Thoracic aorta (tissue), 2 donors: ENCODE data around the gene TIMP2. TPM values are rescaled to one million over a fixed set of nuclear protein-coding genes. Genes with fewer than 3 reads are reported as not detected.

ENCODE experiments used
- ATAC-seq: fragments of 150-250 bp; one replicate; pipeline ENCODE4 v1.8.0; 2017; ENCODE audit warnings: low read depth; ENCODE audit not compliant: insufficient number of reproducible peaks, low FRiP score
- DNase-seq: peaks from one replicate; pipeline ENCODE4 v3.0.0-alpha.2; 2020; ENCODE audit warnings: low spot score
- H3K27ac ChIP-seq, 2 donors: fragments of 200-600 bp; sonication (generic); 1 replicate in 1 of 2; 2 replicates in 1 of 2; pipeline ENCODE4 v1.5.1; 2016; ENCODE audit warnings: mild to moderate bottlenecking in 2 of 2, moderate library complexity in 2 of 2
- H3K27me3 ChIP-seq: fragments of 200-600 bp; sonication (generic); replicated peaks from 2 replicates; pipeline ENCODE4 v1.6.0; 2016; ENCODE audit warnings: mild to moderate bottlenecking; ENCODE audit not compliant: insufficient read depth
- H3K36me3 ChIP-seq: fragments of 200-600 bp; sonication (generic); one replicate; pipeline ENCODE4 v1.5.1; 2016
- H3K4me1 ChIP-seq, 2 donors: fragments of 200-600 bp; sonication (generic); 1 replicate in 1 of 2; 2 replicates in 1 of 2; pipeline versions ENCODE4 v1.5.1 to v1.6.0; 2016; ENCODE audit warnings: low read depth in 2 of 2, mild to moderate bottlenecking in 1 of 2; ENCODE audit not compliant: control insufficient read depth in 1 of 2
- H3K4me3 ChIP-seq: fragments of 200-600 bp; sonication (generic); 2 replicates; pipeline ENCODE4 v1.5.1; 2016; ENCODE audit warnings: mild to moderate bottlenecking
- H3K9me3 ChIP-seq: fragments of 200-600 bp; sonication (generic); 2 replicates; pipeline ENCODE4 v1.5.1; 2016
- total RNA-seq, 2 donors: library from RNA; depleted of rRNA; stranded (reverse); fragments of >200 nt; gene quantifications; one replicate each; pipeline versions ENCODE4 v1.1.0 to v1.2.3, GENCODE V29; 2016
- TF ChIP-seq, protein P1 (sequence below): fragments of 200-600 bp; sonication (generic); IDR thresholded peaks from one replicate; pipeline ENCODE4 v1.5.1; 2019; ENCODE audit warnings: antibody characterized with exemption

Gene TIMP2
- total RNA-seq, 2 donors from 2014 or later, result 475 to 619 TPM

DNA sequence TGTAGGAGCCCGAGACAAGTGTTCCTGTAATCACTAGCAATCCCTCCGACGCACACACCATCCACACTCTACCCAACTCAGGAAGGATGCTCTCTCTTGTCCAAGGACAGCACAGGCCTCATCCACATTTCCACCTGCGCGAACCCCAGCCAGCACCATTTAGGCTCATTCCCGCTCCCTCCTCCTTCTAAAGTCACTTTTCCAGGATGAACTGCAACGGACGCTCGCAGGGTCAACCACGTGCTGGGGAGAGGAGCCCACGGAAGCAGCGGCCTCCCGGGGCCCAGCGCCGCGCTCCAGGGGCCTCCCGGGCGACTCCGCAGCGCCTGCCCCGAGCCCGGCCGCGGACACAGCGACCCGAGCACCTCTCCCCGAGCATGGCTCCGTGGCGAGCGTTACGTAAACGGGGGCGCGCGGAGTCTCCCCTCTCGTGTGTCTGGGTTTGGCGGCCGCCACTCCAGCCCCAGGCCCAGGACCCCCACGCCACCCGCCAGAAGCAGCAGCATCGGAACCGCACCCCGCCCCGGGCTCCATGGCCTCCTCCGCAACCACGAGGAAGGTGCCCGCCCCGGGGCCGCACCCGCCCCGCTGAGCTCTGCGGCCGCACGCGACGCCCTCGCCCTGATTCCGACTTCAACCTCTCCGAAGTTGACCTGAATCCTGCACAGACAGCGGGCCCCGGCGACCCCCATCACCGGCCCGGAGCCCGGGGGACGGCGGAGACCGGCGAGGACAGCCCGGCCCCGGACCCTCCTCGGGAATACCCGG, 85.2 kb downstream of the TIMP2 start:
- H3K27me3 ChIP-seq, result no peaks in the 10 kb centered on the region
- H3K27ac ChIP-seq, result peak overlapping the region; percentile 95 to 97
- TF ChIP-seq, protein P1, sequence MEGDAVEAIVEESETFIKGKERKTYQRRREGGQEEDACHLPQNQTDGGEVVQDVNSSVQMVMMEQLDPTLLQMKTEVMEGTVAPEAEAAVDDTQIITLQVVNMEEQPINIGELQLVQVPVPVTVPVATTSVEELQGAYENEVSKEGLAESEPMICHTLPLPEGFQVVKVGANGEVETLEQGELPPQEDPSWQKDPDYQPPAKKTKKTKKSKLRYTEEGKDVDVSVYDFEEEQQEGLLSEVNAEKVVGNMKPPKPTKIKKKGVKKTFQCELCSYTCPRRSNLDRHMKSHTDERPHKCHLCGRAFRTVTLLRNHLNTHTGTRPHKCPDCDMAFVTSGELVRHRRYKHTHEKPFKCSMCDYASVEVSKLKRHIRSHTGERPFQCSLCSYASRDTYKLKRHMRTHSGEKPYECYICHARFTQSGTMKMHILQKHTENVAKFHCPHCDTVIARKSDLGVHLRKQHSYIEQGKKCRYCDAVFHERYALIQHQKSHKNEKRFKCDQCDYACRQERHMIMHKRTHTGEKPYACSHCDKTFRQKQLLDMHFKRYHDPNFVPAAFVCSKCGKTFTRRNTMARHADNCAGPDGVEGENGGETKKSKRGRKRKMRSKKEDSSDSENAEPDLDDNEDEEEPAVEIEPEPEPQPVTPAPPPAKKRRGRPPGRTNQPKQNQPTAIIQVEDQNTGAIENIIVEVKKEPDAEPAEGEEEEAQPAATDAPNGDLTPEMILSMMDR, result no peak
- ATAC-seq (no peak), DNase-seq (no peak)
- H3K36me3 ChIP-seq, result peaks cover 19% of the 10 kb centered on the region
- peaks cover 6 to 33% of the 10 kb centered on the region in 2 donors for H3K4me1 ChIP-seq
- H3K4me3 ChIP-seq, result peak overlapping the region; percentile 96
- H3K9me3 ChIP-seq, result no peaks in the 10 kb centered on the region

DNA sequence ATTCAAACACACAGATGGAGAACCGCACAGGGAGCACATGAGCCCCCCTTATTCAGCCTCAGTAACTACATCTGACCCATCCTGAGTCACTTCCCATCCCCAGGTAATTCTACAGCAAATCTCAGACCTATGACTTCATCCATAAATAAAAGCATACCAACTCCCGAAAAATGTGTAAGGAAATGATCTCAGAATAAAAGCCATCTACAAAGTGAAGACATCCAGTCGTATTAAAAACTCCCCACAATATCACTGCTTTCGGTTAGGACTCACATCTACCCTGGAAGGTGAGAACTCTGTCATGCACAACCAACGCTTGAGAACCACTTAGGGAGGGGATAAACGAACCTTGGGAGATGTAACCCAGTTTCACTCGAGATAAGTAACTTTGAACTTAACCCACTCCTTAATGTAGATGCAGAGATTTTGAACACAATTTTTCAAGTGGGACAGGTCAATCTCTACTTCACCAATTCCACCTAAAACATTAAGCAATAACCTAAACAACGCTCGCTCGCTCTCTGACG, 85.9 kb downstream of the TIMP2 start:
- no peak for ATAC-seq
- Histone ChIP-seq H3K4me1 (peaks cover 6 to 33% of the 10 kb centered on the region in 2 donors), H3K27ac (peak overlapping the region; percentile 95 to 97), H3K27me3 (no peaks in the 10 kb centered on the region), H3K9me3 (no peaks in the 10 kb centered on the region), H3K4me3 (peak overlapping the region; percentile 96), H3K36me3 (peaks cover 25% of the 10 kb centered on the region)
- TF ChIP-seq, protein P1, result no peak
- no peak for DNase-seq

DNA sequence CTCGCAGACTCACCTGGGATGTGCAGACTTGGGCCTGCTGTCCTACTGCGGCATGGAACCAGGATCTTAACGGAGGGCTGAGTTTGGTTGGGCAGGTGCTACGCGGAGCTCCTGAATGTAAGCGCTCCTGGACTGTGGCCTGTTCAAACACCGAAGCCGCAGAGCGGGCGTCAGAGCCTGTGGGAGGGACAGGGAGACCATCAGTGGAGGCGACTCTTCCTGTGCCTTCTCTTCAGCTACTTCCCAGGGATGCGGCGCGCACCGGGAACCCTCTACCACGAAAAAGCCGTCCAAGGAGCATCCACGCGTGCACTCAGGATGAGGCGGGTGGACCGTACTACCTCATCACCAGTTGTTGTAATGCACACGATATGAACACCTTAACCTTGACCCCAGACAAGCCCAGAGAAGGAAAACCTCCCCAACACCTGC, 86.6 kb downstream of the TIMP2 start:
- peaks cover 6 to 33% of the 10 kb centered on the region in 2 donors for H3K4me1 ChIP-seq

GRCh38 chr17:78836420-78837021, 88.7 kb downstream of the TIMP2 start:
- Histone ChIP-seq H3K27me3 (no peaks in the 10 kb centered on the region), H3K9me3 (no peaks in the 10 kb centered on the region), H3K27ac (no peak overlapping the region), H3K4me1 (peaks cover 5 to 30% of the 10 kb centered on the region in 2 donors), H3K4me3 (no peak overlapping the region), H3K36me3 (peaks cover 52% of the 10 kb centered on the region)
- TF ChIP-seq, protein P1, result no peak
- ATAC-seq, result no peak
- DNase-seq, result no peak

More for the DNA sequence above, 86.6 kb downstream of the TIMP2 start:
- H3K27me3 ChIP-seq, result no peaks in the 10 kb centered on the region
- H3K36me3 ChIP-seq, result peaks cover 32% of the 10 kb centered on the region
- ATAC-seq (no peak), DNase-seq (no peak)
- no peak overlapping the region for H3K27ac ChIP-seq
- no peaks in the 10 kb centered on the region for H3K9me3 ChIP-seq
- TF ChIP-seq, protein P1, result no peak
- H3K4me3 ChIP-seq, result peak overlapping the region; percentile 96

GRCh38 chr17:78834571-78834970, 90.6 kb downstream of the TIMP2 start:
- Histone ChIP-seq H3K9me3 (no peaks in the 10 kb centered on the region), H3K4me3 (no peak overlapping the region), H3K36me3 (peaks cover 63% of the 10 kb centered on the region), H3K27ac (no peak overlapping the region), H3K4me1 (peaks cover 3 to 23% of the 10 kb centered on the region in 2 donors), H3K27me3 (no peaks in the 10 kb centered on the region)
- TF ChIP-seq, protein P1, result no peak
- DNase-seq, result no peak
- ATAC-seq, result no peak
